Measurements from ENCODE around the gene FRAS1.
"Not testable (repeated sequence)": the region's sequence is repeated elsewhere in the genome, so short reads cannot be mapped to it uniquely, and the experiment has no call there.

FRAS1 gene

DNA sequence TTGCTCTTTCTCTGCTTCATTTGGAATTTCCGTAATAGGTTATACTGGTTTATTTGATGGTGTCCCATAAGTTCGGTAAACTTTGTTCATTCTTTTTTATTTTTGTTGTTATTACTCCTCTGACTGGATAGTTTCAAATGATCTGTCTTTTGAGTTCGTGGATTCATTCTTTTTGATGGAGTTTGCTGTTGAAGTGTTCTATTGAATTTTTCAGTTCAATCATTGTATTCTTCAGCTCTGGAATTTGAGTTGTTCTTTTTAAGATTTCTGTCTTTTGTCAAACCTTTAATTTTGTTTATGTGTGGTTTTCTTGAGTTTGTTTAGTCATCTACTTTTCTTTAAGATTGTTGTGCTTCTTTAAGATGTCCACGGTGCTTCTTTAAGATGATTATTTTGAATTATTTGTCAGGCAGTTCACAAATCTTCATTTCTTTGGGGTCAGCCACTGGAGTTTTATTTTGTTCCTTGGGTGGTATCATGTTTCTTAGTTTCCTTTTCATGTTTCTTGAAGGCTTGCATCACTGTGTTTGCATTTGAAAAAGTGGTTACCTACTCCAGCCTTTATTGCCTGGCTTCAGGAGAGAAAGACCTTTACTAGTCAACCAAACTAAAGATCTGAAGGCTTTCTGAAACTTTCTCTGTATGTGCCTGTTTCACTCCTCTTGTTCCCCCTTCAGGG is 339.6 kb downstream of the FRAS1 start:
- DNase-seq, result no peak

DNA sequence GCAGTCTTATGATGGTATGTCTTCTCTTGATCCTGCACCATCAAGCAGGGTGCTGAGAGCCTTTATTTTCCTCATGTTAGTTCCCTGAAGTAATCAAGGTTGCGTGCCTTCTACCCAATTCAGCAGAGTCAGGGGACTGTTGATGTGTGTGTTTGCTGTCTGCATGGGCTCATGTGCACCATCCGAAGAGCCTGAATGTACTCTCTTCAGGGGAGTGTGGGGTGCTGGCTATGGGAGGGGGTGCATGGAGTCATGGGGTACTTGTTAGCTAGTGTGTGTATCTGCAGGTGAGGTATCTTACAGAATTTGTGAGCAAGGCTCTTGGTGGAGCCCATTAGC is 340.1 kb downstream of the FRAS1 start:
- no peak for DNase-seq

DNA sequence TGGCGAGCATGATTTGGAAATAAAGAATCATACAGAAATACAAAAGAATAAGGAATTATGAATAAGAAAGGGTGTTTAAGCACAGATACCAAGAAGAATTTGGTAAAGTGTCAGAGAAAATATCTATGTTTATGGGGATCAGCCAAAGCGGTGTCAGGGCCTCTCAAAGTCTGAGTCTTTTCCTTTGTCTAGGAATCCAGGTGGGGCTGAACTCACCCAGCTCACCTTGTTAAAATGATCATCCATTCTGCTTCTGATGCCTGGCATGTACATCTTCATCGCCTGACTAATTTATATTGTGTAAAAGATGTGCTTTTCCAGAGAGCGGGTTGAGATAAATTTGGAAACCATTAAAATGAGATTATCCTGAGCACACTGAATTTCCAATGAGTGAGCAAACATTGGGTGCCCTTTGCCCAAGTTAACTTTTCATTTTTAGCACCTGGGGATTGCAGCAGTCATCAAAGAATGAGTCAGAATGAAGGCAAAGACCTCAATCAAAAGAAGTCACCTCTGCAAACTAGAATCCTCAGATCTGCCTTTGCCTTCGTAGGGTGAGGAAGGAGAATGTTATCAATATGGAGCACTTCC is 352.6 kb downstream of the FRAS1 start:
- no peak for DNase-seq

DNA sequence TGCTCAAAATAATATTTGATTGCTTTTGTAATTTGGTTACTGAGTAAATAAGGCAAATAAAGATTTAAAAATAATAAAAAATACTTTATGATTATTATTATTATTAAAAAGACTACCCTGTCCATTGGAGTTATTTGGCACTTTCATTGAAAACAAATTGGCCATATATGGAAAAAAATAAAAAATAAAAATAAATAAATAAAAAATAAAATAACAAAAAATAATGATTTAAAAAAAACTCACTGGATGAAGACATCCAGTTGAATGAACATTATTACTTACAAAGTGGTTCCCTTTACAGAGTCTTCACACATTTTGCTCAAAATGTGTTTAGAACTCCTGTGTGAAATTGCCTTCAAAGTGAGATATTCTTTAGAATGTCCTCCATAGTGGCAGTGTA is 353.1 kb downstream of the FRAS1 start:
- no peak for DNase-seq

DNA sequence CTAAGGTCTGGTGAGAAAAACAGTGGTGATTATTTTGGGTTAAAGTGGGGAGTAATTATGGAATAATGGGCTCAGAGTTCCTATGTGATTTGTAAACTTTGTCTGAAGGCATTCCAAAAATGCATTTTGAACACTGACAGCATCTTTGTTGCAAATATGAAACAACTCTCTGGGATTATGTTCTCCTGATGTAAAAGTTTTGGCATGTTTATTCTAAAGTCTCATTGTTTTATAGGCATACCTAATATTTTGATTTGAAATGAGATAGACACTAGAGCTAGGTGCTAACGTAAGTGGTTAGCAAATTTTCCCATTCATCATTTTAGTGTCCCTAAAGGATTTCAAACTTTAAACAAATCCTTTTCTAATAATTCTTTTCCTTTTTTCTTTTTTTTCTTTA is 353.6 kb downstream of the FRAS1 start:
- DNase-seq, result no peak

DNA sequence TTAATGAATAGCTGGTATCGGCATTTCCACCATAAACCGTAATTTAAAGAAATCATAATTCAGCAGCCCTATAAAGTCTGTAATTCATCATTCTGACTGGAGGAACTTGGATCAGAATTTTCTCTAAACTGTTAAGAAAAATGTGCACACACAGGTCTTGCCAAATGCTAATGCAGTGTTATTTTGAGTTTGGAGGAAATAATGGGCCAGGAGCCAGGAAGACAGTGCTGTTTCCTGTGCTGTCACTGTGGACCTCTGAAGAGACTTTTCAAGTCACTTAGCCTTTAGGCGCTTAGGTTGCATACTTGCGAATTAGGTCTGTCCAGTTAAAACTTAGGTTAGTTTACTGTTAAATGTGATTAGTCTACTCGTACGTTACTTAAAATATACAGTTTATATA is 357.0 kb downstream of the FRAS1 start:
- DNase-seq, result no peak

DNA sequence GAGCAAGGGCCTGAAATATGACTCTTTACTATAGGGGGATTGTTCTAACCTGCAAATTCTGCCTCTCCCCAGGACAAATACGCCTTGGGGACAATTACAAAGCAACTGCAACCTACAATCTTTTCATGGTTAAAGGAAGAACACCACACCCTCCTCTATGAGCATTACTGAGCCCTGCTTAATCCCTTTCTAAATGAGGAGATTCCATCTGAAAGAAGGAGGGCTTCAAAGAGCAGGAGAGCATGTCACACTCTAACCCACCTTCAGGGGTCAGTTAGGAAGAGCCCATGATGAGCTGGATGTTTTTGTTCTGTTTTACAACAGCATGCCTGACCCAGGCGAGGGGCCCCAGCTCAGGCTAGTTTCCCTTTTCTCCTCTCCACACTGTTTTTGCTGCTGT is 360.5 kb downstream of the FRAS1 start:
- no peak for DNase-seq

DNA sequence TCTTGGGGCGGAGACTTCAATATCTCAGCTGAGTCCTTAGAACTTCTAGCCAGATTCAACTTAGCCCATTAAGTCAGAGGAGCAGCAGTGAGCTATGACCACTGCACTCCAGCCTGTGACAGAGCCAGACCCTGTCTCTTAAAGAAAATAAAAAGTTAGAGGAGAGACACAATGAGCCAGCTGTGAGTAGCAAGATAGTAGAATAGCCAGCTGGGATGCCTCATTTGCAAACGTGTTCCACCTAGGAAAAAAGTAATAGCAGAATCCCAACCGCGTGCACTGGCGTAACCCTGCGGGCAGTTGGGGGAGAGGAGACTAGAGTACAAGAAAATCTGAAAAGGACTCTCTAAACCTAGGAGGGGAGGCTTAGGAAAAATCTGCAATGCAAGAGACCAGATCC is 361.3 kb downstream of the FRAS1 start:
- no peak for DNase-seq

DNA sequence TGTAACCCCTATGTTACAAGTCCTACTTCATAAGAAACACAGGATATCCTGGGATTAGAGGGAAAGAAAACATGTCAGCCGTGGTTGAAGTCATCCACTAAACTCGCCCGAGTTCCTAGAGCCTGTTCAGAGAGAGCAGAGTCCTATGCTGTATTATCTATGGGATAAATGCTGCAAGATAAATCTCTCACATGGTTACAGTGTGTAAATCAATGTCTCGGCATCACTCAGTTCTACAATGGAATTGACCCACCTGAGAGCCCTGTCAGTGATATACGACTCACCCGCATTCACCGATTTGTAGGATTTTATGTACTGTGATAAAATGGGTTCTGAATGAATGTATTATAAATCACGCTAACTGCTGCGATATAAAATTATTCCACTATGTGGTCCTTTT is 366.7 kb downstream of the FRAS1 start:
- DNase-seq, result no peak

DNA sequence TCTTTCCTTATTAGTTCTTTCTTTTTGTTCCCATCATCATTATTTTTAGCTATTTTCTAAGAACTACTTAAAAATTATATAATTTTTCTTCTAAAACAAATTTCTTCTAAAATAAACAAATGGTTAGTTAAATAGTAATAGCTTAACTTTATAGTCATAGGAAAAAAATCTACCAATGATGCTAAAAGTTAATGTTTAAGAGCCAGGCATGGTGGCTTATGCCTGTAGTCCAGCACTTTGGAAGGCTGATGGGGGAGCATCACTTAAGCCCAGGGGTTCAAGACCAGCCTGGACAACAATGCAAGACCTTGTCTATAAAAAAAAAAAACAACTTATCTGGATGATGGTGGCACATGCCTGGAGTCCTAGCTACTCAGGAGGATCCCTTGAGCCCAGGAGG is 367.3 kb downstream of the FRAS1 start:
- DNase-seq, result no peak

DNA sequence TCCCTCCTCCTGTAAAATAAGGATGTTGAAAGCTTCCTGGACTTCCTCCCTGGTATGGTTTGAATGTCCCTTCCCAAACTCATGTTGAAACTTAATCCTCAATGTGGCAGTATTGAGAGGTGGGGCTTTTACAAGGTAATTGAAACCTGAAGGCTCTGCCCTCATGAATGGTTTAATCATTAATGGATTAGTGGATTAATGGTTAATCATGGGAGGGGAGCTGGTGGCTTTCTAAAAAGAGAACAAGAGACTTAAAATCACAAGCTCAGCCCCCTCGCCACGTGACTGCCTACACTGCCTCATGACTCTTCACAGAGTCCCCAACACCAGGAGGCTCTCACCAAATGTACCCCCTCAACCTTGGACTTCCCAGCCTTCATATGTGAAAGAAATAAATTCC is 369.8 kb downstream of the FRAS1 start:
- no peak for DNase-seq

DNA sequence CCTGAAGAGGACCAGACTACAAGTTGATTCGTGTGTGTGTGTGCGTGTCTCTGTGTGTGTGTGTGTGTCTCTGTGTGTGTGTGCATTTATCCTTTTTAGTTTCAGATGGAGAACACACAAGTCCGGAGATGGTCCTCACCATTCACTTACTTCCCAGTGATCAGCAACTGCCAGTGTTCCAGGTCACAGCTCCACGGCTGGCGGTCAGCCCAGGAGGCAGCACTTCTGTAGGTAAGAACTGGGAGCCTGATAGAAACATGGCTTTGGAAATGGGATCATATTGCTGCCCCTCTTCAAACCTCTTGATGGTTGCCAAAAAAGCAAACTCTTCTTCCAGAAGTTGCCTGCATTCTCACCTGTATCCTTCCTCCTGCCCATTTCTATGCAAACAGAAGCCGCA is 371.9 kb downstream of the FRAS1 start:
- DNase-seq, result no peak

DNA sequence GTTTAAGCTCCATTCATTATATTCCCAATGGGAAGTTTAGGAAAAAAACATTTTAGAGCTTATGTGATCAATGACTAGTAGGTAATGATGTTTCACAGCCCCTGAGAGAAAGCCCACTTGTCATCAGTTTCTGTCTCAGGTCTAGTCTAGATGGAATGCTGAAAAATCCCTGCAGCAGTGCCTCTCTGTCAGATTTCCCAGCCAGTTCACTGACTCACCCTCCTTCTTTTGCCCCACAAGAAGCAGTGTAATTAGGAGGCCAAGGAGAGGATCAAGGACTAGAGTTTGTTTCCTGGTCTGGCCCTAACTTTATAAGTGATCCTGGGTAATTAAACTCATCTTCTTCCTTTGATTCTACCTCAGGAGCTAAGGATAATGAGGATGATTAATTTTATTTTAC is 375.8 kb downstream of the FRAS1 start:
- DNase-seq, result no peak

DNA sequence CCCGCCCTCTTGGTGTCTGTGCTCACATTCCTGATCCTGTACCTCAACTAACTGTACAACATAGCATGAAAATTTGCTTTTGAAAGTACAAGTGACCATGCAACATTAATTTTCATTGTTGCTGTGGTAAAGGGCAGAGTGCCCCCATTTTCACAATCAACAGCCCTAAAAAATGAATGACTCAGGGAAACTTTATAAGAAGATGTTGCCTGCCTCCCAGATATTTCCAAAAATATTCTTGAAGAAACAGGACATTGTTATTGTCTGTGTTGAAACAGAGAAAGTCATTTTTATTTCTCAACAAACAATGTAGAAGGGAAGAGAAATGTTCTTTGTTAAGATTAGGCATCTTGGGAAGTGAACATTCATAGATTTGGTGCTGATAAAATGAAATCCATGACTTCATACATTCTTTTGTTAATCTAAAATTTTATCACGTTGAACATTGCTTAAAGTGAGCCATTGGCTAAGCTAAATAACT is 380.5 kb downstream of the FRAS1 start:
- no peak for DNase-seq

DNA sequence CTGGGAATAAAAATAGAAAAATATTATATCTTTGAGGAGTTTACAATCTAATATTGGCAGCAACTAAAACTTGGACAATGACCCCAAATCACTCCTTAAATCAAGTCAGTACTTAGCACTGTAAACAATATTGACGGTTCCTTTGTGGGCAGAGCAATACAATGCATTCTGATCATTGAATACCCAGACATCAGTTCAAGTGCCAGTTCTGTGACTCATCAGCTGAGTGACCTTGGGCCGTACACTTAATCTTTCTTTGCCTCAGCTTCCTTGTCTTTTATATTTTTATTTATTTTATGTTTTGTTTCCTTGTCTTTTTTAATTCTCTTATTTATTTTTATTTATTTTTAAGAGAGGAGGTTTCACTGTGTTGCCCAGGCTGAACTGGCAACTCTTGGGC is 382.2 kb downstream of the FRAS1 start:
- DNase-seq, result no peak

DNA sequence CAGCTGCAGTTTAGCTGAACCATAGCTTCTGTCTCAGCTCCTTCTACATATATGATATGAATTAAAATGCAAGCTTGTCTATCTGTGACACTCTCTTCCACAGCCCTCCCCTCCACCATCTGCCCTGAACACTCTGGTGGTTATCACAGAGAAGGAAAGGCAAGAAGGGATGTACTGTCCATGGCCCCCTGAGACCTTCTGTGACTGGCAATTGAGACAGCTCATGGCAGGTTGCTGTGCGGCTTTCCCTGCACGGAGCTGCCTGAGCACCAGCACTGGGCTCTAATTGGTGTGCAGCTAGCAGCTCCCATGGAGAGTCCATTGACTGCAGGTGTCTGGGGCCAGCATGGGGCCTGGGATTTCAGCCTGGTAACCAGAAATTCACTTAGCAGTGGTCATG is 384.6 kb downstream of the FRAS1 start:
- no peak for DNase-seq

DNA sequence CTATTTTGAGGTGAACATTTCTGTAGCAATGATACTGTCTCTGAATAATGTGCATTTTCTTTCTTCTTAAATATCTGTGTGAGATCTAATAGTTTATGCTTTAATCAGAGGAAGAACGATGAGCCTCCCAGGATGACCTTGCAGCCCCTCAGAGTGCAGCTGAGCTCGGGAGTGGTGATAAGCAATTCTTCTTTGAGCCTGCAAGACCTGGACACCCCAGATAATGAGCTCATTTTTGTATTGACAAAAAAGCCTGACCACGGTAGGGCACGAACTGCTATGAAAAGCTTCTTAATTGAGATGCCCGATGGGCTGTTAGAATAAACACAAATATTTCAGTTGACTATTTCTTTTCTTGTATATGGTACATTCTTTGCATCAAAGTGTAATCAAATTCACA is 389.5 kb downstream of the FRAS1 start:
- DNase-seq, result no peak

DNA sequence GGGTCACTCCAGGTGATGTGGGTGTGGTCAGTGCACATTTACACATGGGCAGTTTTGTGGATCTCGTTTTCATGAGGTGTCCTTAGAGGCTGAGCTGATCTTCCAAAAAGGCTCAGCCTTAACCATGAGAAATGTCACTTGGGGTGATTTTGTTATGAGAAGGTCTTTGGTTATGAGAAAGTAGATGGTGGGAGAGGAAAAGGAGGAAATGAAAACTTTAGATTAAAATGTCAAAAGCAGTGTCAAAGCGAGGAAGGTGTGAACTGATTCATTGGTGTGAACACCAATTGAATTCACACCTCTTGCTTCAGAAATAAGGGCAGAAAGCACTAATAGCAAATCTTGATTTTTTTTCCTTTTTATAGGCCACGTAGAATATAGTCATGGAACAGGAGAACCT is 394.3 kb downstream of the FRAS1 start:
- no peak for DNase-seq

DNA sequence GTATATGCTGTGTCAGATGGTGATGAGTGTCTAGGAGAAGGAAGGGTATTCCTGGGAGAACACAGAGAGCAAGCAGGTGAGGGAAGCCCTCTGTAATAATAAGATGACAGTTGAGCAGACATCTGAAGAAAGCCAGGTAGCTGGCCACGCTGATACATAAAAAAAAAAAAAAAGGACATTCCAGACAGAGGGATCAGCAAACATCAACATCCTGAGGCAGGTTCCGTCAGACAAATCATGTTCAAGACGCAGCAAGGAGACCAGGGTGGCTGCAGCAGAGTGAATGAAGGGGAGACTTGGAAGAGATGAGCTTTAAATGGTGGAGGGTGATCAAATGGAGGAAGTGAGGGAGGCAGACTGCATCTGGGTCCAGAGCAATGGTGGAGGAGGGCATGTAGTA is 396.9 kb downstream of the FRAS1 start:
- DNase-seq, result no peak

DNA sequence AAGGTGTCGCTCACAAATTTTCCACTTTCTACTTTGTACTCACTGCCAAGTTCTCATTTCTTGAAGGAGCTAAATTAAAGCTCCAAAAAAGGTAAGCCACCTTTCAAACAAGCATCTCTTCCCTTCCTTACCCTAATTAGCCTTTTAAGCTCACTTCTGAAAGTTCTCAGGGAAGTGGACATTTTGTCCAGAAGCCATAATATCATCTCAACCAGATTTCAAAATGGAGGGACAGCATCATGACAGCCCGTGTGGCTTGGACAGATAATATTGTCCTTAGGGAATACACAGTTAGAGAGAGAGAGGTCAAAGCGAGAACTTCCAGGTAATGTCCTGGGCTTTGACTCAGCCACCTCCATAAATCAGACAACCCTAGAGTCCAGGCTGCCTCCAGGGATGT is 400.6 kb downstream of the FRAS1 start:
- DNase-seq, result no peak

DNA sequence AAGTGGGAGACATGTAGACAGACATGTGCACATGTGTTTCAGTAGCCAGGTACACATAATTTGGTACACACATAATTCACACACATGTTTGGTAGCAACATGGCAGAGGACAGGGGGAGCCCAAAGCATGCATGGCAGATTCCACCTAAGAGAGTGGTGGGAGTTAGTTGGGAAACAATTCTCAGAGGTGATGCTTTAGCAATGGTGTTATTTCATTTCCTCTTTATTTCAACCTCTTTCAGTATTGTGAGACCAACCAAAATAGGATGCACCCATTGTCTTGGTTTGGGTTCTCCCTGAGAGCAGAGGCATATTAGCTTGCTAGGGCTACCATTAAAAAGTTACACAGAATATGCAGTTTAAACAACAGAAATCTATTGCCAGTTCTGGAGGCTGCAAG is 402.2 kb downstream of the FRAS1 start:
- no peak for DNase-seq

DNA sequence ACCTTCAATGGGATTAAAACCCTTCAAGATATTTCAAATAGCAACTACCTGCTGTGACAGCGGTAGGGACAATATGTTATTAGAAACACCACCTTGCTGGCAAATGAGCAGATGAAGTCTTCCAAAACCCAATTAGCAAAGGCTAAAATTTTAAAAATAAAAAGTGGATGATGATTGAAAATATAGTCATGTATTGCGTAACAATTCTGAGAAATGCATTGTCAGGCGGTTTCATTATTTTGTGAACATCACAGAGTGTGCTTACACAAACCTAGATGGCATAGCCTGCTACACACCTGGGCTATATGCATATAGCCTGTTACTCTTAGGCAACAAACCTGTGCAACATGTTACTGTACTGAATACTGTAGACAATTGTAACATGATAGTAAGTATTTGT is 403.2 kb downstream of the FRAS1 start:
- DNase-seq, result no peak

DNA sequence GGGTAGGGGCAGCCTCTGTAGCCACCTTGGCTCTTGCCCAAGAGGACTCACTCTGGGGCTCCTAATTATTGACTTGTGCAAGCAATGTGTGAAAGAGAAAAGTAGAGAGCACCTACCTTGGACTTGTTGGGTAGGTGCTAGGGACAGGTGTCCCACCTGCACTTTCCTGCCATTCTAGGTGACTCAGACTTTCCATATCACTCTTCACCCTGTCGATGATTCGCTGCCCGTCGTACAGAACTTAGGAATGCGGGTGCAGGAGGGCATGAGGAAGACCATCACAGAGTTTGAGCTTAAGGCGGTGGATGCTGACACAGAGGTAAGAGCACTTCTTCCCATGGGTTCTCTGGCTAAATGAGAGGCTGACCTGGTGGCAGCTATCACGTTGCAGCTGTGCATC is 407.1 kb downstream of the FRAS1 start:
- DNase-seq, result no peak

DNA sequence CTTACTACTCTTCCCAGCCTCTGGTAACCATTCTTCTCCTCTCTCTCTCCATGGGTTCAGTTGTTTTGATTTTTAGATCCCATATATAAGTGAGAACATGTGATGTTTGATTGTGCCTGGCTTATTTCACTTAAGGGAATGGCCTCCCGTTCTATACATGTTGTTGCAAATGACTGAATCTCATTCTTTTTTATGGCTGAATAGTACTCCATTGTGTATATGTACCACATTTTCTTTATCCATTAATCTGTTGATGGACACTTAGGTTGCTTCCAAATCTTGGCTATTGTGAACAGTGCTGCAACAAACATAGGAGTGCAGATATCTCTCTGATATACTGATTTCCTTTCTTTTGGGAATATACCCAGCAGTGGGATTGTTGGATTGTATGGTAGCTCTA is 410.1 kb downstream of the FRAS1 start:
- not testable (repeated sequence) for DNase-seq

DNA sequence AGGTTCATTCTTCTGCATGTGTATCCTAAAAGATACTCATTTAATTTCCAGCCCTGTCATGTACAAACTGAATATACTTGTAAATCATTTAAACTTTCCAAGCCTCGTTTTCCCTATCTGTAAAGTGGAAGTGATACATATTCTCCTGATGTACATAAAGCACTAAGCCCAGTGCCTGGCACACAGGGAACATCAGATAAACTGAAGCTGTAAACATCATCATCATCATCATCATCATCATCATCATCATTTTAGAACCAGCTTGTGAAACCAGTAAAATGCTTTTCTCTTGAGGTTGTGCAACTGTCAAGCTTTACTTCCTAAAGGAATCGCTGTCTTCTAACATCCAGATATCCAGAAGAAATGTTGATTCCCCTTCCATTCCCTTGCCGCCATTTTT is 411.1 kb downstream of the FRAS1 start:
- no peak for DNase-seq
